ENCODE results near the gene SLC38A6.

GRCh38 chr14:61090432-61091216 is 109.6 kb downstream of the SLC38A6 start:
- TF ChIP-seq POLR2A (IDR thresholded peaks at IDR 0.05) (no peak), CTCF (IDR thresholded peaks at IDR 0.05) (no peak)
